Measurements from ENCODE around the gene PHLDB2.

Gene PHLDB2

GRCh38 chr3:111885578-111885977, 26.5 kb downstream of the PHLDB2 start:
- H3K4me3 ChIP-seq (replicated peaks; ENCODE audit: low read depth, low read length): no peak overlapping the region
- no peak for TF ChIP-seq CTCF (IDR thresholded peaks at IDR 0.05; ENCODE audit: low read depth, low read length, missing control alignments)
- no peak for DNase-seq (ENCODE audit: extremely low read depth, low read depth)

GRCh38 chr3:111890051-111890580, 31.1 kb downstream of the PHLDB2 start:
- no peak overlapping the region for H3K4me3 ChIP-seq (replicated peaks; ENCODE audit: low read depth, low read length)
- DNase-seq (ENCODE audit: extremely low read depth, low read depth): no peak
- TF ChIP-seq CTCF (IDR thresholded peaks at IDR 0.05; ENCODE audit: low read depth, low read length, missing control alignments): no peak

GRCh38 chr3:111892070-111892469, 33.0 kb downstream of the PHLDB2 start:
- DNase-seq (ENCODE audit: extremely low read depth, low read depth): no peak

GRCh38 chr3:111895071-111895470, 36.0 kb downstream of the PHLDB2 start:
- no peak for DNase-seq (ENCODE audit: extremely low read depth, low read depth)
- peak; percentile 45 for TF ChIP-seq CTCF (IDR thresholded peaks at IDR 0.05; ENCODE audit: low read depth, low read length, missing control alignments)
- H3K4me3 ChIP-seq (replicated peaks; ENCODE audit: low read depth, low read length): no peak overlapping the region

More at GRCh38 chr3:111892070-111892469, 33.0 kb downstream of the PHLDB2 start:
- TF ChIP-seq CTCF (IDR thresholded peaks at IDR 0.05; ENCODE audit: low read depth, low read length, missing control alignments): no peak
- no peak overlapping the region for H3K4me3 ChIP-seq (replicated peaks; ENCODE audit: low read depth, low read length)

GRCh38 chr3:111899966-111900365, 40.9 kb downstream of the PHLDB2 start:
- no peak for TF ChIP-seq CTCF (IDR thresholded peaks at IDR 0.05; ENCODE audit: low read depth, low read length, missing control alignments)
- no peak overlapping the region for H3K4me3 ChIP-seq (replicated peaks; ENCODE audit: low read depth, low read length)
- no peak for DNase-seq (ENCODE audit: extremely low read depth, low read depth)

- no peak overlapping the region for H3K4me3 ChIP-seq (replicated peaks; ENCODE audit: low read depth, low read length)
- DNase-seq (ENCODE audit: extremely low read depth, low read depth): no peak
- TF ChIP-seq CTCF (IDR thresholded peaks at IDR 0.05; ENCODE audit: low read depth, low read length, missing control alignments): no peak
Measured at GRCh38 chr3:111901637-111902036, 42.6 kb downstream of the PHLDB2 start.

- TF ChIP-seq CTCF (IDR thresholded peaks at IDR 0.05; ENCODE audit: low read depth, low read length, missing control alignments): no peak
- no peak overlapping the region for H3K4me3 ChIP-seq (replicated peaks; ENCODE audit: low read depth, low read length)
- no peak for DNase-seq (ENCODE audit: extremely low read depth, low read depth)
Measured at GRCh38 chr3:111902534-111902933, 43.5 kb downstream of the PHLDB2 start.
